ENCODE results near the gene TP73. TPM values are rescaled to one million over a fixed set of nuclear protein-coding genes. Genes with fewer than 3 reads are reported as not detected.

TP73 gene
- polyA plus RNA-seq, 1 donor from 2014 or later: not detected

GRCh38 chr1:3618881-3619671 lies 33.2 kb upstream of the TP73 start (continued):
- TF ChIP-seq REST (IDR thresholded peaks at IDR 0.05; ENCODE audit: borderline replicate concordance): no peak

GRCh38 chr1:3620708-3621107 lies 31.6 kb upstream of the TP73 start:
- Histone ChIP-seq H3K27me3 (ENCODE audit: insufficient read depth, low read depth, low read length) (no peaks in the 10 kb centered on the region), H3K9me2 (ENCODE audit: insufficient read depth, low read length) (no peaks in the 10 kb centered on the region), H3F3A (ENCODE audit: insufficient read depth, low read length, poor library complexity, severe bottlenecking) (no peaks in the 10 kb centered on the region), H3K9me3 (ENCODE audit: low read length) (no peaks in the 10 kb centered on the region), H3K36me3 (ENCODE audit: insufficient read depth, low read length) (no peaks in the 10 kb centered on the region), H3K9ac (ENCODE audit: low read length) (no peak overlapping the region), H3K4me2 (ENCODE audit: low read length) (no peak overlapping the region), H3K27ac (ENCODE audit: low read length) (no peak overlapping the region), H4K20me1 (ENCODE audit: insufficient read depth) (no peaks in the 10 kb centered on the region), H2AFZ (ENCODE audit: low read depth, low read length) (no peak overlapping the region), H3K79me2 (replicated peaks; ENCODE audit: insufficient read depth, low read length) (peaks cover 8% of the 10 kb centered on the region), H3K4me3 (ENCODE audit: low read length) (no peak overlapping the region)
- TF ChIP-seq POLR2AphosphoS5 (IDR thresholded peaks at IDR 0.05) (no peak), TAF1 (IDR thresholded peaks at IDR 0.05; ENCODE audit: low read depth) (no peak), EP300 (conservative IDR thresholded peaks at IDR 0.05; ENCODE audit: poor library complexity, severe bottlenecking) (no peak), CTCF (IDR thresholded peaks at IDR 0.05; ENCODE audit: poor library complexity, severe bottlenecking) (no peak), SMC3 (conservative IDR thresholded peaks at IDR 0.05; ENCODE audit: poor library complexity) (no peak), REST (IDR thresholded peaks at IDR 0.05; ENCODE audit: borderline replicate concordance) (no peak)

Data from neural cell (in vitro differentiated cells).